ENCODE results near the gene ZC3H11A.

DNA sequence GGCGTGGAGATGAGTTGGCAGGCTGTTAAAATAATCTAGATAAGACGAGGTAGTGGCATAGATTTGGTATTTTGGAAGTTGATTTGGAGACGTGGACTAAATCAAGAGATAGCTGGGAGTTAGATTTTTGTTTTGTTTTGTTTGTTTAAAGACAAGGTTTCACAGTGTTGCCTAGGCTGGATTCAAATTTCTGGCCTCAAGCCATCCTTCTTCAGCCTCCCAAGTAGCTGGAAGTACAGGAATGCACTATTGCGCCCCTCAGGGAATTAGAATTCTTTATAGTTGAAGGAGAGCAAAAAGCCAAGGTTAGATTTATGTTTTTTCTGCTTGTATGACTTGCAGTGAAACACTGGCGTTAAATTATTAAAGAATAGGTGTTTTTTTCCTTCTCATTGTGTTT lies 43.7 kb downstream of the ZC3H11A start:
- no peak for TF ChIP-seq POLR2A (IDR thresholded peaks at IDR 0.05; ENCODE audit: low read depth)
- TF ChIP-seq, protein P1, sequence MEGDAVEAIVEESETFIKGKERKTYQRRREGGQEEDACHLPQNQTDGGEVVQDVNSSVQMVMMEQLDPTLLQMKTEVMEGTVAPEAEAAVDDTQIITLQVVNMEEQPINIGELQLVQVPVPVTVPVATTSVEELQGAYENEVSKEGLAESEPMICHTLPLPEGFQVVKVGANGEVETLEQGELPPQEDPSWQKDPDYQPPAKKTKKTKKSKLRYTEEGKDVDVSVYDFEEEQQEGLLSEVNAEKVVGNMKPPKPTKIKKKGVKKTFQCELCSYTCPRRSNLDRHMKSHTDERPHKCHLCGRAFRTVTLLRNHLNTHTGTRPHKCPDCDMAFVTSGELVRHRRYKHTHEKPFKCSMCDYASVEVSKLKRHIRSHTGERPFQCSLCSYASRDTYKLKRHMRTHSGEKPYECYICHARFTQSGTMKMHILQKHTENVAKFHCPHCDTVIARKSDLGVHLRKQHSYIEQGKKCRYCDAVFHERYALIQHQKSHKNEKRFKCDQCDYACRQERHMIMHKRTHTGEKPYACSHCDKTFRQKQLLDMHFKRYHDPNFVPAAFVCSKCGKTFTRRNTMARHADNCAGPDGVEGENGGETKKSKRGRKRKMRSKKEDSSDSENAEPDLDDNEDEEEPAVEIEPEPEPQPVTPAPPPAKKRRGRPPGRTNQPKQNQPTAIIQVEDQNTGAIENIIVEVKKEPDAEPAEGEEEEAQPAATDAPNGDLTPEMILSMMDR (IDR thresholded peaks at IDR 0.05) = no peak
- TF ChIP-seq POLR2AphosphoS5 (IDR thresholded peaks at IDR 0.05) = no peak
- TF ChIP-seq EP300 (IDR thresholded peaks at IDR 0.05) = no peak
